Activated T-helper 1 cell treated with Interleukin-2 at 50 U/mL for 16 hours (primary cell): ENCODE data around the gene TMEM223.
"Not testable (repeated sequence)": the region's sequence is repeated elsewhere in the genome, so short reads cannot be mapped to it uniquely, and the experiment has no call there.

Experiments
- DNase-seq: peaks from one replicate; pipeline ENCODE4 v3.0.0-alpha.2; 2020; ENCODE audit warnings: low read depth

TMEM223 gene

GRCh38 chr11:62791501-62792201 lies at the start of gene TMEM223:
TSS of gene TMEM223 (minus strand) at chr11:62792006. CDS start at chr11:62791994, 12 bp downstream.
- peak; percentile 88 for DNase-seq

GRCh38 chr11:62840721-62841360 lies 49.0 kb upstream of the TMEM223 start:
- DNase-seq: peak; percentile 54

- peak; percentile 87 for DNase-seq
Observed at GRCh38 chr11:62839050-62839945, 47.5 kb upstream of the TMEM223 start, which contains the start of gene WDR74. TSS of gene WDR74 (minus strand) at chr11:62839590. CDS start at chr11:62839570, 20 bp downstream.

- DNase-seq: no peak
Observed at GRCh38 chr11:62835336-62835735, 43.5 kb upstream of the TMEM223 start.

GRCh38 chr11:62832336-62833234 lies 40.8 kb upstream of the TMEM223 start, which contains the start of gene TEX54:
TSS of gene TEX54 (minus strand) at chr11:62832841.
- no peak for DNase-seq

GRCh38 chr11:62831520-62832335 lies 39.9 kb upstream of the TMEM223 start, which contains the start of gene STX5:
TSS of gene STX5 (minus strand) at chr11:62832051. CDS start at chr11:62831243, 808 bp downstream.
- peak; percentile 99 for DNase-seq

- no peak for DNase-seq
Observed at GRCh38 chr11:62830904-62831519, 39.2 kb upstream of the TMEM223 start.

- not testable (repeated sequence) for DNase-seq
Observed at GRCh38 chr11:62828130-62828529, 36.3 kb upstream of the TMEM223 start.

GRCh38 chr11:62823677-62824076 lies 31.9 kb upstream of the TMEM223 start:
- no peak for DNase-seq

- no peak for DNase-seq
Observed at GRCh38 chr11:62817129-62817528, 25.3 kb upstream of the TMEM223 start.

GRCh38 chr11:62816557-62816956 lies 24.8 kb upstream of the TMEM223 start:
- no peak for DNase-seq

GRCh38 chr11:62811659-62812058 lies 19.9 kb upstream of the TMEM223 start:
- DNase-seq: no peak

GRCh38 chr11:62810748-62811147 lies 18.9 kb upstream of the TMEM223 start:
- no peak for DNase-seq

GRCh38 chr11:62806611-62807121 lies 14.9 kb upstream of the TMEM223 start:
- DNase-seq: no peak

GRCh38 chr11:62805961-62806441 lies 14.2 kb upstream of the TMEM223 start:
- DNase-seq: no peak

GRCh38 chr11:62805076-62805892 lies 13.5 kb upstream of the TMEM223 start, which contains the start of gene NXF1:
TSS of gene NXF1 (minus strand) at chr11:62805440. CDS start at chr11:62805356, 84 bp downstream.
- DNase-seq: peak; percentile 95

- DNase-seq: no peak
Observed at GRCh38 chr11:62804310-62805075, 12.7 kb upstream of the TMEM223 start.

- DNase-seq: no peak
Observed at GRCh38 chr11:62801071-62801470, 9.3 kb upstream of the TMEM223 start.
